ENCODE data around the gene GPR3. TPM values are rescaled to one million over a fixed set of nuclear protein-coding genes. Genes with fewer than 3 reads are reported as not detected.

The GPR3 gene
- total RNA-seq, 4 donors from 2014 or later: 0.55 to 1.9 TPM; not detected in 2

- no peaks in the 10 kb centered on the region for H3K36me3 ChIP-seq
- H3K27ac ChIP-seq: no peak overlapping the region
- no peak overlapping the region for H3K4me3 ChIP-seq
- no peak for DNase-seq
- no peaks in the 10 kb centered on the region for H3K27me3 ChIP-seq
- no peaks in the 10 kb centered on the region for H3K4me1 ChIP-seq
- TF ChIP-seq POLR2A (IDR thresholded peaks at IDR 0.05): no peak
- TF ChIP-seq CTCF (IDR thresholded peaks at IDR 0.05): no peak
- H3K9me3 ChIP-seq: no peaks in the 10 kb centered on the region
- intact Hi-C loops (cut with DNase I; ENCODE audit: low total_unique reads): loop anchor here (5.0 kb wide), 1 partner anchor 36 kb away; the partner anchor contains the start of gene GPR3
Observed at GRCh38 chr1:27356277-27356618, 36.2 kb upstream of the GPR3 start.

GRCh38 chr1:27356619-27357280 lies 35.7 kb upstream of the GPR3 start:
- Histone ChIP-seq H3K4me3 (no peak overlapping the region), H3K36me3 (no peaks in the 10 kb centered on the region), H3K4me1 (no peaks in the 10 kb centered on the region), H3K9me3 (no peaks in the 10 kb centered on the region), H3K27ac (no peak overlapping the region), H3K27me3 (no peaks in the 10 kb centered on the region)
- no peak for DNase-seq
- intact Hi-C loops (cut with DNase I; ENCODE audit: low total_unique reads): loop anchor here (5.0 kb wide), 1 partner anchor 36 kb away; the partner anchor contains the start of gene GPR3
- TF ChIP-seq POLR2A (IDR thresholded peaks at IDR 0.05) (no peak), CTCF (IDR thresholded peaks at IDR 0.05) (no peak)

GRCh38 chr1:27357281-27358037 lies 35.0 kb upstream of the GPR3 start:
- Histone ChIP-seq H3K27ac (no peak overlapping the region), H3K36me3 (no peaks in the 10 kb centered on the region), H3K4me3 (no peak overlapping the region), H3K4me1 (no peaks in the 10 kb centered on the region), H3K27me3 (no peaks in the 10 kb centered on the region), H3K9me3 (no peaks in the 10 kb centered on the region)
- intact Hi-C loops (cut with DNase I; ENCODE audit: low total_unique reads): loop anchor here (5.0 kb wide), 1 partner anchor 35 kb away; the partner anchor contains the start of gene GPR3
- DNase-seq: peak; percentile 74 to 77
- TF ChIP-seq POLR2A (IDR thresholded peaks at IDR 0.05) (peak in 1 of 2 donors; percentile 19), CTCF (IDR thresholded peaks at IDR 0.05) (peak; percentile 94 to 97 (median 96))

GRCh38 chr1:27358038-27358927 lies 34.1 kb upstream of the GPR3 start:
- no peak overlapping the region for H3K27ac ChIP-seq
- intact Hi-C loops (cut with DNase I; ENCODE audit: low total_unique reads): loop anchor here (5.0 kb wide), 1 partner anchor 34 kb away; the partner anchor contains the start of gene GPR3
- TF ChIP-seq CTCF (IDR thresholded peaks at IDR 0.05): no peak
- TF ChIP-seq POLR2A (IDR thresholded peaks at IDR 0.05): peak in 1 of 2 donors; percentile 8
- H3K36me3 ChIP-seq: no peaks in the 10 kb centered on the region
- no peaks in the 10 kb centered on the region for H3K27me3 ChIP-seq
- no peaks in the 10 kb centered on the region for H3K4me1 ChIP-seq
- no peaks in the 10 kb centered on the region for H3K9me3 ChIP-seq
- DNase-seq: no peak
- H3K4me3 ChIP-seq: no peak overlapping the region
